ENCODE measurements around the gene SLC4A1. TPM values are rescaled to one million over a fixed set of nuclear protein-coding genes. Genes with fewer than 3 reads are reported as not detected.

Gene SLC4A1
- total and polyA plus RNA-seq, 2 donors (not counting 3 experiments of a cell fraction or from before 2014, with no cell fraction given), result not detected

GRCh38 chr17:44312396-44313104 lies 44.6 kb upstream of the SLC4A1 start:
- Histone ChIP-seq H3K4me3 (replicated peaks in 1 of 3; ENCODE audit: insufficient read depth in 1 of 3, low read depth in 1 of 3, low read length in 3 of 3) (no peak overlapping the region), H3K9ac (replicated peaks; ENCODE audit: extremely low read depth, insufficient read depth, low read length) (no peak overlapping the region), H3K27ac (ENCODE audit: insufficient read depth, low read depth, low read length) (no peak overlapping the region), H3K9me1 (replicated peaks; ENCODE audit: control insufficient read depth, extremely low read depth, insufficient read depth, low read length) (no peaks in the 10 kb centered on the region), H3K4me1 (ENCODE audit: control insufficient read depth, extremely low read depth, insufficient read depth, low read length) (no peaks in the 10 kb centered on the region), H3K9me3 (replicated peaks; ENCODE audit: control insufficient read depth, insufficient read depth, low read length) (no peaks in the 10 kb centered on the region), H3K36me3 (ENCODE audit: control insufficient read depth in 2 of 2, extremely low read depth in 1 of 2, insufficient read depth in 2 of 2, low read length in 2 of 2) (no peaks in the 10 kb centered on the region), H2AFZ (ENCODE audit: low read depth, low read length) (no peak overlapping the region), H3K79me2 (ENCODE audit: control insufficient read depth, insufficient read depth, low read length) (no peaks in the 10 kb centered on the region), H3K4me2 (ENCODE audit: insufficient read depth, low read length) (no peak overlapping the region), H3K27me3 (ENCODE audit: control insufficient read depth in 2 of 2, insufficient read depth in 2 of 2, low read length in 2 of 2) (peaks cover 31 to 40% of the 10 kb centered on the region in 2 experiments), H4K20me1 (replicated peaks; ENCODE audit: control insufficient read depth, extremely low read depth, insufficient read depth, low read length) (no peaks in the 10 kb centered on the region)
- no TSS peak for BruUV-seq (replicated peaks)
- ChIA-PET POLR2A (interaction anchor here (0.6 kb wide), 1 partner anchor 66 kb away, joined by 5 read pairs; no protein-coding TSS in a partner anchor), CTCF (no interaction called here)
- intact Hi-C loops (cut with micrococcal nuclease) (no loop called here), dilution Hi-C loops (cut with MboI; ENCODE audit: extremely low pct_ligation_motif_present, low sequenced_read_pairs) (no loop called here)
- no peak for DNase-seq (ENCODE audit: low read depth, low spot score)
- no peak for FAIRE-seq
- TF ChIP-seq FOS (IDR thresholded peaks at IDR 0.05; ENCODE audit: borderline replicate concordance, insufficient read depth, low read length), result no peak
- no peak for TF ChIP-seq CTCF (IDR thresholded peaks at IDR 0.05; ENCODE audit: extremely low read depth in 1 of 2, insufficient read depth in 1 of 2, low read depth in 1 of 2, low read length in 2 of 2)
- no peak for TF ChIP-seq MAX (IDR thresholded peaks at IDR 0.05; ENCODE audit: insufficient read depth, insufficient read length)
- TF ChIP-seq JUN (IDR thresholded peaks at IDR 0.05; ENCODE audit: borderline replicate concordance, insufficient read depth, insufficient read length, low read depth), result no peak
- TF ChIP-seq POLR2AphosphoS5 (IDR thresholded peaks at IDR 0.05; ENCODE audit: insufficient read depth, low read depth, low read length), result no peak
- no peak for TF ChIP-seq GATA2 (IDR thresholded peaks at IDR 0.05; ENCODE audit: insufficient read depth, insufficient read length, low read depth, low read length)
- TF ChIP-seq EZH2 (IDR thresholded peaks at IDR 0.05; ENCODE audit: borderline replicate concordance, low read depth, low read length, severe bottlenecking), result no peak
- TF ChIP-seq MYC (IDR thresholded peaks at IDR 0.05; ENCODE audit: low read depth, low read length), result no peak
- no peak for TF ChIP-seq POLR2A (IDR thresholded peaks at IDR 0.05; ENCODE audit: low read depth, low read length)

Measured in endothelial cell of umbilical vein (primary cell).